GM18951 (cell line): ENCODE data around the gene RELL1.

Experiments used
- POLR2A ChIP-seq: IDR thresholded peaks from 4 replicates; pipeline ENCODE4 v1.6.1; 2011; ENCODE audit warnings: mild to moderate bottlenecking; ENCODE audit not compliant: insufficient read length, insufficient read depth; ENCODE audit errors: extremely low read depth
- in situ Hi-C: fragments of 300-500 bp; cut with MboI; formaldehyde crosslinking; loops from one replicate; pipeline ENCODE4 v1.12.0; 2022; ENCODE audit warnings: low sequenced_read_pairs, mixed read lengths, inconsistent platforms; ENCODE audit not compliant: unreplicated experiment

The RELL1 gene

GRCh38 chr4:37601531-37601930, 84.6 kb downstream of the RELL1 start:
- in situ Hi-C loops: loop anchor here (10.0 kb wide), 2 partner anchors 193 to 433 kb away; no protein-coding TSS in a partner anchor

GRCh38 chr4:37599092-37599790, 86.9 kb downstream of the RELL1 start:
- no peak for TF ChIP-seq POLR2A
- in situ Hi-C loops: no loop called here

More at GRCh38 chr4:37601531-37601930, 84.6 kb downstream of the RELL1 start:
- no peak for TF ChIP-seq POLR2A

GRCh38 chr4:37597034-37597433, 89.1 kb downstream of the RELL1 start:
- in situ Hi-C loops: no loop called here
- no peak for TF ChIP-seq POLR2A

- no peak for TF ChIP-seq POLR2A
- in situ Hi-C loops: no loop called here
Measured at GRCh38 chr4:37595875-37596680, 90.1 kb downstream of the RELL1 start.

- TF ChIP-seq POLR2A: no peak
- in situ Hi-C loops: no loop called here
Measured at GRCh38 chr4:37594099-37594498, 92.1 kb downstream of the RELL1 start.

- in situ Hi-C loops: no loop called here
- TF ChIP-seq POLR2A: no peak
Measured at GRCh38 chr4:37591349-37591748, 94.8 kb downstream of the RELL1 start.

GRCh38 chr4:37590016-37590415, 96.2 kb downstream of the RELL1 start:
- in situ Hi-C loops: no loop called here
- no peak for TF ChIP-seq POLR2A

GRCh38 chr4:37588150-37588549, 98.0 kb downstream of the RELL1 start:
- in situ Hi-C loops: no loop called here
- no peak for TF ChIP-seq POLR2A

GRCh38 chr4:37586194-37586593, 100.0 kb downstream of the RELL1 start:
- in situ Hi-C loops: no loop called here
- no peak for TF ChIP-seq POLR2A

GRCh38 chr4:37584493-37585060, 101.6 kb downstream of the RELL1 start:
- in situ Hi-C loops: no loop called here
- TF ChIP-seq POLR2A: no peak

- TF ChIP-seq POLR2A: no peak
- in situ Hi-C loops: no loop called here
Measured at GRCh38 chr4:37584071-37584470, 102.1 kb downstream of the RELL1 start.

- in situ Hi-C loops: no loop called here
- no peak for TF ChIP-seq POLR2A
Measured at GRCh38 chr4:37573566-37573965, 112.6 kb downstream of the RELL1 start.

GRCh38 chr4:37568489-37568888, 117.7 kb downstream of the RELL1 start:
- TF ChIP-seq POLR2A: no peak
- in situ Hi-C loops: loop anchor here (10.0 kb wide), 1 partner anchor 114 kb away; a partner anchor contains a TSS
